B cell (primary cell): ENCODE measurements around the gene TENM4. TPM values are rescaled to one million over a fixed set of nuclear protein-coding genes. Genes with fewer than 3 reads are reported as not detected.

Source experiments
- ATAC-seq: fragments of 200-7000 bp; cut with Tn5 transposase; one replicate; pipeline ENCODE4 v1.10.0; 2021; ENCODE audit warnings: low read depth, mild to moderate bottlenecking, moderate number of reproducible peaks, moderate library complexity
- CTCF ChIA-PET: fragments of 350-600 bp; sonication (Branson Sonifier 250); formaldehyde crosslinking; loops from one replicate; lab custom pipeline; 2021; ENCODE audit warnings: antibody characterized with exemption, inconsistent platforms; lab: Charles Lee
- POLR2A ChIA-PET: fragments of 350-600 bp; sonication (Branson Sonifier 250); formaldehyde crosslinking; loops from one replicate; lab custom pipeline; 2021; ENCODE audit warnings: antibody characterized with exemption; lab: Charles Lee
- DNase-seq: peaks from one replicate; pipeline ENCODE4 v3.0.0; 2013
- H2AFZ ChIP-seq: 2 replicates; pipeline ENCODE4 v1.6.1; 2012; ENCODE audit warnings: mild to moderate bottlenecking, low read depth, low read length; ENCODE audit not compliant: insufficient read depth, poor library complexity, severe bottlenecking
- H3K27ac ChIP-seq, 2 donors: 1 replicate in 1 of 2; 2 replicates in 1 of 2; pipeline ENCODE4 v1.5.1; 2012 to 2013; ENCODE audit warnings: low read length in 2 of 2, mild to moderate bottlenecking in 2 of 2, moderate library complexity in 1 of 2
- H3K27me3 ChIP-seq, 4 experiments: fragments of 200-600 bp in 1 of 4; sonication (generic) in 1 of 4; replicated peaks in 1 of 4; 1 replicate in 2 of 4; 2 replicates in 2 of 4; pipeline versions ENCODE4 v1.6.1 to v1.7.0; 2013 to 2016; ENCODE audit warnings: low read length in 3 of 4, mild to moderate bottlenecking in 2 of 4, mixed read lengths in 1 of 4, moderate library complexity in 1 of 4; ENCODE audit not compliant: insufficient read depth in 4 of 4, control insufficient read depth in 3 of 4; ENCODE audit errors: control extremely low read depth in 1 of 4
- H3K36me3 ChIP-seq, 2 experiments: replicated peaks in 1 of 2; 1 replicate in 1 of 2; 2 replicates in 1 of 2; pipeline versions ENCODE4 v1.6.1 to v1.7.1; 2013; ENCODE audit warnings: low read length in 1 of 2; ENCODE audit not compliant: insufficient read depth in 2 of 2, control insufficient read depth in 1 of 2; ENCODE audit errors: control extremely low read depth in 1 of 2, extremely low read depth in 1 of 2
- H3K4me1 ChIP-seq, 2 donors: fragments of 200-600 bp in 1 of 2; sonication (generic) in 1 of 2; 1 replicate in 1 of 2; 2 replicates in 1 of 2; pipeline versions ENCODE4 v1.5.1 to v1.6.1; 2013 to 2017; ENCODE audit warnings: low read length in 2 of 2; ENCODE audit not compliant: control insufficient read depth in 2 of 2, insufficient read depth in 2 of 2
- H3K4me2 ChIP-seq: replicated peaks from 2 replicates; pipeline ENCODE3; 2012; ENCODE audit warnings: mild to moderate bottlenecking, low read depth, low read length; ENCODE audit not compliant: poor library complexity, severe bottlenecking
- H3K4me3 ChIP-seq, 5 experiments: fragments of 200-600 bp in 1 of 5; sonication (generic) in 1 of 5; 1 replicate in 3 of 5; 2 replicates in 2 of 5; pipeline versions ENCODE4 v1.5.1 to v1.7.0; 2011 to 2016; ENCODE audit warnings: low read length in 4 of 5, mild to moderate bottlenecking in 4 of 5, low read depth in 2 of 5, control low read depth in 1 of 5, moderate library complexity in 1 of 5; ENCODE audit not compliant: insufficient read depth in 1 of 5; ENCODE audit errors: control extremely low read depth in 1 of 5, extremely low read depth in 1 of 5
- H3K79me2 ChIP-seq: fragments of 200-600 bp; sonication (generic); one replicate; pipeline ENCODE4 v1.6.0; 2016; ENCODE audit warnings: low read length; ENCODE audit not compliant: control insufficient read depth, insufficient read depth
- H3K9ac ChIP-seq: fragments of 200-600 bp; sonication (generic); 2 replicates; pipeline ENCODE4 v1.6.1; 2017; ENCODE audit warnings: mild to moderate bottlenecking, low read length, moderate library complexity
- H3K9me3 ChIP-seq, 3 donors: one replicate each; pipeline versions ENCODE4 v1.6.1 to v1.7.1; 2013; ENCODE audit warnings: low read length in 2 of 3; ENCODE audit not compliant: control insufficient read depth in 2 of 3, insufficient read depth in 1 of 3; ENCODE audit errors: control extremely low read depth in 1 of 3
- H4K20me1 ChIP-seq: 2 replicates; pipeline ENCODE4 v1.6.0; 2012; ENCODE audit warnings: mild to moderate bottlenecking, low read length; ENCODE audit not compliant: insufficient read depth, control insufficient read depth, poor library complexity, severe bottlenecking
- H3K27ac Mint-ChIP-seq: one replicate; pipeline ENCODE4 v1.8.0; 2021; ENCODE audit warnings: mixed read lengths
- H3K27me3 Mint-ChIP-seq: one replicate; pipeline ENCODE4 v1.8.0; 2021; ENCODE audit warnings: mixed read lengths
- H3K4me1 Mint-ChIP-seq: one replicate; pipeline ENCODE4 v1.8.0; 2021; ENCODE audit warnings: mixed read lengths
- H3K4me3 Mint-ChIP-seq: one replicate; pipeline ENCODE4 v1.8.0; 2021; ENCODE audit warnings: mixed read lengths
- H3K9me3 Mint-ChIP-seq: one replicate; pipeline ENCODE4 v1.8.0; 2022; ENCODE audit warnings: mixed read lengths; ENCODE audit not compliant: insufficient read depth
- EZH2 ChIP-seq: IDR thresholded peaks from 2 replicates; pipeline ENCODE4 v1.6.1; 2012; ENCODE audit warnings: borderline replicate concordance, low read depth, mild to moderate bottlenecking, moderate library complexity, low read length; ENCODE audit not compliant: insufficient read depth, poor library complexity, severe bottlenecking
- WGBS: methylation state at CpG from one replicate; pipeline ENCODE4 v1.1.5; 2013; ENCODE audit warnings: missing lambda C conversion rate; ENCODE audit not compliant: insufficient coverage; 5-methylcytosine and 5-hydroxymethylcytosine counted together
- intact Hi-C: fragments of 100-400 bp; cut with micrococcal nuclease; formaldehyde crosslinking; loops from one replicate; pipeline ENCODE4 v1.10.0; 2022
- polyA plus RNA-seq: library from polyadenylated mRNA; depleted of rRNA; stranded (reverse); fragments of >200 nt; gene quantifications from 2 replicates; pipeline ENCODE4 v1.2.3, GENCODE V29; 2012
- total RNA-seq, 2 donors: library from RNA; stranded (reverse); fragments of 120-200 nt in 1 of 2; gene quantifications; 1 replicate in 1 of 2; 2 replicates in 1 of 2; pipeline versions ENCODE4 v1.2.3 to v1.2.4, GENCODE V29; 2013 to 2022
- TF ChIP-seq, protein P1 (sequence below): fragments of 200-600 bp; IDR thresholded peaks from one replicate; pipeline ENCODE4 v1.8.0; 2022; ENCODE audit warnings: antibody characterized with exemption, mild to moderate bottlenecking

TENM4 gene
- total and polyA plus RNA-seq, 2 donors (not counting 1 experiment from before 2014, with no cell fraction given), result 0.09 to 5.7 TPM

DNA sequence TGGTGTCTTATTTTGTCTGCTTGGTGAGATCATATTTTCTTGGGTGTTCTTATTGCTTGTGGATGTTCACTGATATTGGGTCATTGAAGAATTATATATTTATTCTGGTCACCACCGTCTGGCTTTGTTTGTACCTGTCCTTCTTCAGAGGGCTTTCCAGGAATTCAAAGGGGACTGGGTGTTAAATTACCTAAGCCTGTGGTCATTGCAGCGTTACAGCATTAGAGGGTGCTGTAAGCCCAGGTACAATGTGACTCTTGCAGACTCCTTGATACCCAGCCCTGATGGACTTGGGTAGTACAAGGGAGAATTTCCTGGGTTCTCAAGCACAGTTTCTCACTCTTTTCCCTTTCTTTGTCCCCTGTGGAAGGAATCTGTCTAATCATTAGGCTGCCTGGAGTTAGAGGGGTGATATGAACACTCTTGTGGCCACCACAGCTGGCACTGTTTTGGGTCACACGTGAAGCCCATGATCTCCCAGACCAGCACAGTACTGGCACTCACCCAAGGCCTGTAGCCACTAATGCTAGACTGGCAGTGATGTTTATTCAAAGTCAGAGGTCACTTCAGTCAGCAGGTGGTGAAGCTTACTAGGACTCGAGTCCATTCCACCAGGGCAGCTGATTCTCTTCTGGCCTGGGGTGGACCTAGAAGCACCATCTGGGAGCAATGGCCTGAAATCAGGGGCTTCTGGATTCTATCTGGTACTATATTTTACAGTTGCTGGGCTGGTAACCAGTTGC lies 810.1 kb downstream of the TENM4 start:
- Mint-ChIP-seq H3K27ac (no peak overlapping the region), H3K27me3 (peaks cover 15% of the 10 kb centered on the region), H3K4me1 (no peaks in the 10 kb centered on the region), H3K4me3 (no peak overlapping the region), H3K9me3 (peaks cover 18% of the 10 kb centered on the region)
- DNase-seq (no peak), ATAC-seq (no peak)
- 93% methylated on average over 3 of the region's 4 CpGs for WGBS
- Histone ChIP-seq H3K4me3 (no peak overlapping the region), H3K27ac (no peak overlapping the region), H2AFZ (no peak overlapping the region), H3K9me3 (peaks cover 0 to 43% (median 25%) of the 10 kb centered on the region in 3 donors), H3K4me2 (no peak overlapping the region), H3K27me3 (peaks cover 0 to 24% (median 4%) of the 10 kb centered on the region in 4 experiments), H4K20me1 (no peaks in the 10 kb centered on the region), H3K36me3 (no peaks in the 10 kb centered on the region), H3K4me1 (no peaks in the 10 kb centered on the region), H3K79me2 (no peaks in the 10 kb centered on the region), H3K9ac (no peak overlapping the region)
- POLR2A ChIA-PET, result no interaction called here
- CTCF ChIA-PET, result interaction anchor here (0.8 to 2.0 kb wide), 2 partner anchors 15 to 18 kb away, joined by 3 to 6 read pairs; no protein-coding TSS in a partner anchor
- no peak for TF ChIP-seq EZH2
- TF ChIP-seq, protein P1, sequence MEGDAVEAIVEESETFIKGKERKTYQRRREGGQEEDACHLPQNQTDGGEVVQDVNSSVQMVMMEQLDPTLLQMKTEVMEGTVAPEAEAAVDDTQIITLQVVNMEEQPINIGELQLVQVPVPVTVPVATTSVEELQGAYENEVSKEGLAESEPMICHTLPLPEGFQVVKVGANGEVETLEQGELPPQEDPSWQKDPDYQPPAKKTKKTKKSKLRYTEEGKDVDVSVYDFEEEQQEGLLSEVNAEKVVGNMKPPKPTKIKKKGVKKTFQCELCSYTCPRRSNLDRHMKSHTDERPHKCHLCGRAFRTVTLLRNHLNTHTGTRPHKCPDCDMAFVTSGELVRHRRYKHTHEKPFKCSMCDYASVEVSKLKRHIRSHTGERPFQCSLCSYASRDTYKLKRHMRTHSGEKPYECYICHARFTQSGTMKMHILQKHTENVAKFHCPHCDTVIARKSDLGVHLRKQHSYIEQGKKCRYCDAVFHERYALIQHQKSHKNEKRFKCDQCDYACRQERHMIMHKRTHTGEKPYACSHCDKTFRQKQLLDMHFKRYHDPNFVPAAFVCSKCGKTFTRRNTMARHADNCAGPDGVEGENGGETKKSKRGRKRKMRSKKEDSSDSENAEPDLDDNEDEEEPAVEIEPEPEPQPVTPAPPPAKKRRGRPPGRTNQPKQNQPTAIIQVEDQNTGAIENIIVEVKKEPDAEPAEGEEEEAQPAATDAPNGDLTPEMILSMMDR, result no peak
- intact Hi-C loops, result no loop called here

DNA sequence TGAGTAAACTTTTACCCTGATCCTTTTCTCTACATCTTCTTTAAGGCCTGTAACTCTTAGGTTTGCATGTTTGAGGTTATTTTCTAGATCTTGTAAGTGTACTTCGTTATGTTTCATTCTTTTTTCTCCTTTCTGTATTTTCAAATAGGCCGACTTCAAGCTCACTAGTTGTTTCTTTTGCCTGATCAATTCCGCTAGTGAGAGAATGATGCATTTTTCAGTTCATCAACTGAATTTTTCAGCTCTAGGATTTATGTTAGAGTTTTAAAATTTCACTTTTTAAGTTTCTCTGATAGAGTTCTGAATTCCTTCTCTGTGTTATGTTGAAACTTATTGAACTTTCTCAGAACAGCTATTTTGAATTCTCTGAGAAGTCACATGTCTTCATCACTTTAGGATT lies 810.7 kb downstream of the TENM4 start:
- Histone ChIP-seq H2AFZ (no peak overlapping the region), H4K20me1 (no peaks in the 10 kb centered on the region), H3K4me2 (no peak overlapping the region), H3K4me1 (no peaks in the 10 kb centered on the region), H3K4me3 (no peak overlapping the region), H3K79me2 (no peaks in the 10 kb centered on the region), H3K9me3 (peaks cover 0 to 43% (median 25%) of the 10 kb centered on the region in 3 donors), H3K27ac (no peak overlapping the region), H3K27me3 (peaks cover 0 to 24% (median 4%) of the 10 kb centered on the region in 4 experiments), H3K36me3 (no peaks in the 10 kb centered on the region), H3K9ac (no peak overlapping the region)
- WGBS, result no CpG with 5 or more reads among the region's 3 CpGs
- DNase-seq (no peak), ATAC-seq (no peak)
- peaks cover 13% of the 10 kb centered on the region for H3K27me3 Mint-ChIP-seq
- POLR2A ChIA-PET, result no interaction called here
- H3K4me3 Mint-ChIP-seq, result no peak overlapping the region
- no peaks in the 10 kb centered on the region for H3K4me1 Mint-ChIP-seq
- TF ChIP-seq EZH2, result no peak
- TF ChIP-seq, protein P1, result no peak
- no peak overlapping the region for H3K27ac Mint-ChIP-seq
- H3K9me3 Mint-ChIP-seq, result peaks cover 17% of the 10 kb centered on the region
- CTCF ChIA-PET, result interaction anchor here (2.0 kb wide), 1 partner anchor 15 kb away, joined by 6 read pairs; no protein-coding TSS in a partner anchor
- intact Hi-C loops, result no loop called here
